Mesothelial cell of epicardium (in vitro differentiated cells): ENCODE measurements around the gene ACTR6. TPM values are rescaled to one million over a fixed set of nuclear protein-coding genes. Genes with fewer than 3 reads are reported as not detected.
"Not testable (repeated sequence)": the region's sequence is repeated elsewhere in the genome, so short reads cannot be mapped to it uniquely, and the experiment has no call there.

Experiments
- DNase-seq, 2 experiments: peaks; one replicate each; pipeline ENCODE4 v3.0.0; 2021; ENCODE audit warnings: low spot score in 2 of 2; ENCODE audit not compliant: unreplicated experiment in 2 of 2
- H3K27ac Mint-ChIP-seq: 2 replicates; pipeline ENCODE4 v1.8.0; 2021; ENCODE audit warnings: mixed read lengths
- H3K27me3 Mint-ChIP-seq: 2 replicates; pipeline ENCODE4 v1.8.0; 2021; ENCODE audit warnings: low read depth, mixed read lengths
- H3K36me3 Mint-ChIP-seq: 2 replicates; pipeline ENCODE4 v1.8.0; 2021; ENCODE audit warnings: mixed read lengths
- H3K4me1 Mint-ChIP-seq: 2 replicates; pipeline ENCODE4 v1.8.0; 2021; ENCODE audit warnings: mixed read lengths
- H3K4me3 Mint-ChIP-seq: 2 replicates; pipeline ENCODE4 v1.8.0; 2021; ENCODE audit warnings: mild to moderate bottlenecking, moderate library complexity, mixed read lengths
- H3K9me3 Mint-ChIP-seq: 2 replicates; pipeline ENCODE4 v1.8.0; 2021; ENCODE audit warnings: mixed read lengths
- CTCF ChIP-seq: fragments of 200-600 bp; sonication (generic); IDR thresholded peaks from one replicate; pipeline ENCODE4 v1.5.0; 2021; ENCODE audit warnings: antibody characterized with exemption; ENCODE audit not compliant: unreplicated experiment
- total RNA-seq: library from RNA; stranded (reverse); gene quantifications from 3 replicates; pipeline ENCODE4 v1.2.1, GENCODE V29; 2021

Gene ACTR6
- total RNA-seq, 1 donor from 2014 or later = 25.5 TPM

GRCh38 chr12:100215209-100215608, 14.6 kb downstream of the ACTR6 start:
- no peak overlapping the region for H3K4me3 Mint-ChIP-seq
- no peak overlapping the region for H3K27ac Mint-ChIP-seq
- no peaks in the 10 kb centered on the region for H3K9me3 Mint-ChIP-seq
- no peak for DNase-seq
- TF ChIP-seq CTCF = no peak
- H3K4me1 Mint-ChIP-seq = no peaks in the 10 kb centered on the region
- peaks cover 21% of the 10 kb centered on the region for H3K36me3 Mint-ChIP-seq
- no peaks in the 10 kb centered on the region for H3K27me3 Mint-ChIP-seq

GRCh38 chr12:100216337-100216736, 15.7 kb downstream of the ACTR6 start:
- no peaks in the 10 kb centered on the region for H3K9me3 Mint-ChIP-seq

GRCh38 chr12:100219328-100220109, 18.9 kb downstream of the ACTR6 start:
- no peaks in the 10 kb centered on the region for H3K9me3 Mint-ChIP-seq
- no peaks in the 10 kb centered on the region for H3K27me3 Mint-ChIP-seq
- no peak for TF ChIP-seq CTCF
- H3K36me3 Mint-ChIP-seq = peaks cover 16% of the 10 kb centered on the region
- H3K27ac Mint-ChIP-seq = no peak overlapping the region
- no peaks in the 10 kb centered on the region for H3K4me1 Mint-ChIP-seq
- DNase-seq = no peak
- H3K4me3 Mint-ChIP-seq = no peak overlapping the region

More at GRCh38 chr12:100216337-100216736, 15.7 kb downstream of the ACTR6 start:
- Mint-ChIP-seq H3K27ac (no peak overlapping the region), H3K36me3 (peaks cover 18% of the 10 kb centered on the region), H3K4me3 (no peak overlapping the region), H3K27me3 (no peaks in the 10 kb centered on the region), H3K4me1 (no peaks in the 10 kb centered on the region)
- TF ChIP-seq CTCF = no peak
- no peak for DNase-seq

- Mint-ChIP-seq H3K9me3 (no peaks in the 10 kb centered on the region), H3K4me3 (no peak overlapping the region), H3K4me1 (no peaks in the 10 kb centered on the region)
Observed at GRCh38 chr12:100221523-100221922, 20.9 kb downstream of the ACTR6 start.

GRCh38 chr12:100222173-100222572, 21.6 kb downstream of the ACTR6 start:
- H3K9me3 Mint-ChIP-seq, DNase-seq, H3K4me1 Mint-ChIP-seq, H3K27me3 Mint-ChIP-seq, H3K27ac Mint-ChIP-seq, H3K4me3 Mint-ChIP-seq: not testable (repeated sequence)
- H3K36me3 Mint-ChIP-seq = peaks cover 15% of the 10 kb centered on the region

More at GRCh38 chr12:100221523-100221922, 20.9 kb downstream of the ACTR6 start:
- no peak overlapping the region for H3K27ac Mint-ChIP-seq
- peaks cover 15% of the 10 kb centered on the region for H3K36me3 Mint-ChIP-seq
- no peaks in the 10 kb centered on the region for H3K27me3 Mint-ChIP-seq
- TF ChIP-seq CTCF = no peak
- no peak for DNase-seq

GRCh38 chr12:100225491-100225890, 24.9 kb downstream of the ACTR6 start:
- Mint-ChIP-seq H3K27me3 (no peaks in the 10 kb centered on the region), H3K36me3 (peaks cover 15% of the 10 kb centered on the region)
- TF ChIP-seq CTCF = no peak

More at GRCh38 chr12:100225491-100225890, 24.9 kb downstream of the ACTR6 start:
- Mint-ChIP-seq H3K27ac (no peak overlapping the region), H3K9me3 (no peaks in the 10 kb centered on the region), H3K4me1 (peaks cover 4% of the 10 kb centered on the region), H3K4me3 (no peak overlapping the region)
- no peak for DNase-seq
